Measurements from ENCODE around the gene PCID2.

The PCID2 gene

GRCh38 chr13:113143466-113144254, 64.8 kb downstream of the PCID2 start:
- no peaks in the 10 kb centered on the region for H3K9me3 ChIP-seq (ENCODE audit: control insufficient read depth, low read length)
- no peak overlapping the region for H3K27ac ChIP-seq (ENCODE audit: insufficient read depth, low read length, poor library complexity, severe bottlenecking)
- no peaks in the 10 kb centered on the region for H3K27me3 ChIP-seq (replicated peaks; ENCODE audit: control insufficient read depth, insufficient read depth, low read length, poor library complexity, severe bottlenecking)
- no peaks in the 10 kb centered on the region for H3K36me3 ChIP-seq (ENCODE audit: control insufficient read depth, insufficient read depth, low read length)
- no peaks in the 10 kb centered on the region for H3K4me1 ChIP-seq (ENCODE audit: control insufficient read depth, insufficient read depth, low read length, poor library complexity, severe bottlenecking)
- no peak overlapping the region for H3K4me3 ChIP-seq (ENCODE audit: insufficient read depth, low read depth, low read length, poor library complexity, severe bottlenecking)
- no peak for DNase-seq

DNA sequence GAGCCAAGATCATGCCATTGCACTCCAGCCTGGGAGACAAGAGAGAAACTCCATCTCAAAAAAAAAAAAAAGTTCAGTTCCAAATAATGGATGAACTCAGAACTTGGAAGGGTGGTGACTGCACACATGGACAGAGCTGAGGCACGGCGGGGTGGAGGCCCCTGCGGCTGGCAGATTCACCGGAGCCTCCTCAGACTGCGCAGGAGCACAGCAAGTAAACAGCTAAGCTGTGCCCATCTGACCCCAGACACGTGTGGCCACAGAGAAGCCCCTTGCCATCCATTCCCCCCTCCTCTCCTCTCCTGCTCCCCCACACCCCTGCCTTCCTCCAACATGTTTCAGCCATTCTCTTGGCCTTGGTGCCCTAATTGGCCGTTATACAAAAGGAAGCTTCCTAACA, 65.6 kb downstream of the PCID2 start:
- DNase-seq = no peak
- no peak overlapping the region for H3K27ac ChIP-seq (ENCODE audit: insufficient read depth, low read length, poor library complexity, severe bottlenecking)
- no peaks in the 10 kb centered on the region for H3K4me1 ChIP-seq (ENCODE audit: control insufficient read depth, insufficient read depth, low read length, poor library complexity, severe bottlenecking)
- no peaks in the 10 kb centered on the region for H3K36me3 ChIP-seq (ENCODE audit: control insufficient read depth, insufficient read depth, low read length)
- no peaks in the 10 kb centered on the region for H3K9me3 ChIP-seq (ENCODE audit: control insufficient read depth, low read length)
- H3K4me3 ChIP-seq (ENCODE audit: insufficient read depth, low read depth, low read length, poor library complexity, severe bottlenecking) = no peak overlapping the region
- H3K27me3 ChIP-seq (replicated peaks; ENCODE audit: control insufficient read depth, insufficient read depth, low read length, poor library complexity, severe bottlenecking) = no peaks in the 10 kb centered on the region

GRCh38 chr13:113141601-113141970, 66.9 kb downstream of the PCID2 start:
- no peaks in the 10 kb centered on the region for H3K36me3 ChIP-seq (ENCODE audit: control insufficient read depth, insufficient read depth, low read length)
- no peak overlapping the region for H3K4me3 ChIP-seq (ENCODE audit: insufficient read depth, low read depth, low read length, poor library complexity, severe bottlenecking)
- no peaks in the 10 kb centered on the region for H3K4me1 ChIP-seq (ENCODE audit: control insufficient read depth, insufficient read depth, low read length, poor library complexity, severe bottlenecking)
- no peaks in the 10 kb centered on the region for H3K27me3 ChIP-seq (replicated peaks; ENCODE audit: control insufficient read depth, insufficient read depth, low read length, poor library complexity, severe bottlenecking)
- no peak for DNase-seq
- no peaks in the 10 kb centered on the region for H3K9me3 ChIP-seq (ENCODE audit: control insufficient read depth, low read length)
- no peak overlapping the region for H3K27ac ChIP-seq (ENCODE audit: insufficient read depth, low read length, poor library complexity, severe bottlenecking)

DNA sequence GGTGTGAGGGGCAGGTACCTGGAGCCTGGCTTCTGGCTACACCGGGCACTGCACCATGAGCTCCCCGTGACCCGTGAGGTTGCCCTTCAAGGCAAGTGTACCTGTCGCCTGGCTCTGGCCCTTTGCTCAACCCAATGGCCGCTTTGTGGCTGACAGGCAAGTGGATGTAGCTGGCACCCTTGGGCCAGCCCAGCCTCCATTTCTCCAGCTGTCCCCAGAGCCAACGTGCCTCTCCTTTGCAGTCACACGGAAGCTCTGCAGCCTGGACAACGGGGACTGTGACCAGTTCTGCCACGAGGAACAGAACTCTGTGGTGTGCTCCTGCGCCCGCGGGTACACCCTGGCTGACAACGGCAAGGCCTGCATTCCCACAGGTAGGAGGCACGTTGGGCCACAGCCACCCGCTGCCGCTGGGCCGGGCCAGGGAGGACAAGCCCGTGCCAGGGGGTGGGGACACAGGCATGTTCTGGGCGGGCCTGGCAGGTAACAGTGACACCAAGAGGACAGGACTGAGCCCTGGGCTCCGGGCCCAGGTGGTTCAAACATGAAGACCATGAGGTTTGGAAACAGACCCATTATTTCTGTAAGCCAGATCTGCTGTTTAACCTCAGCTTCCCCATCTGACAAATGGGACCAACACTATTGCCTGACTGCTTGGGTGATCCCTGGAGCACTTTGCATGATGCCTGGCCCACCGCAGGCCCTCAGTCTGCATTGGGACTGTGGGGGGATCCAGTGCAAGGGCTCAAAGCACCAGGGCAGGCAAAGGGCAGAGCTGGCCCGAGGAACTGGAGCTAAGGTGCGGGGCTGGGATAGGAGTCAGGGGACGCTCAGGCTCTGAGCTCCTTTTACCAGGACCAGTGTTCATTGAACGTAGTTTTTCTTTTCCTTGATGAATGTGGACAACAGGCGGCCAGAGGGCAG, 67.5 kb downstream of the PCID2 start:
- no peaks in the 10 kb centered on the region for H3K9me3 ChIP-seq (ENCODE audit: control insufficient read depth, low read length)
- no peak overlapping the region for H3K27ac ChIP-seq (ENCODE audit: insufficient read depth, low read length, poor library complexity, severe bottlenecking)
- H3K4me3 ChIP-seq (ENCODE audit: insufficient read depth, low read depth, low read length, poor library complexity, severe bottlenecking) = no peak overlapping the region
- no peaks in the 10 kb centered on the region for H3K36me3 ChIP-seq (ENCODE audit: control insufficient read depth, insufficient read depth, low read length)
- H3K4me1 ChIP-seq (ENCODE audit: control insufficient read depth, insufficient read depth, low read length, poor library complexity, severe bottlenecking) = no peaks in the 10 kb centered on the region
- no peak for DNase-seq
- H3K27me3 ChIP-seq (replicated peaks; ENCODE audit: control insufficient read depth, insufficient read depth, low read length, poor library complexity, severe bottlenecking) = no peaks in the 10 kb centered on the region

GRCh38 chr13:113139577-113139976, 68.9 kb downstream of the PCID2 start:
- no peaks in the 10 kb centered on the region for H3K27me3 ChIP-seq (replicated peaks; ENCODE audit: control insufficient read depth, insufficient read depth, low read length, poor library complexity, severe bottlenecking)

DNA sequence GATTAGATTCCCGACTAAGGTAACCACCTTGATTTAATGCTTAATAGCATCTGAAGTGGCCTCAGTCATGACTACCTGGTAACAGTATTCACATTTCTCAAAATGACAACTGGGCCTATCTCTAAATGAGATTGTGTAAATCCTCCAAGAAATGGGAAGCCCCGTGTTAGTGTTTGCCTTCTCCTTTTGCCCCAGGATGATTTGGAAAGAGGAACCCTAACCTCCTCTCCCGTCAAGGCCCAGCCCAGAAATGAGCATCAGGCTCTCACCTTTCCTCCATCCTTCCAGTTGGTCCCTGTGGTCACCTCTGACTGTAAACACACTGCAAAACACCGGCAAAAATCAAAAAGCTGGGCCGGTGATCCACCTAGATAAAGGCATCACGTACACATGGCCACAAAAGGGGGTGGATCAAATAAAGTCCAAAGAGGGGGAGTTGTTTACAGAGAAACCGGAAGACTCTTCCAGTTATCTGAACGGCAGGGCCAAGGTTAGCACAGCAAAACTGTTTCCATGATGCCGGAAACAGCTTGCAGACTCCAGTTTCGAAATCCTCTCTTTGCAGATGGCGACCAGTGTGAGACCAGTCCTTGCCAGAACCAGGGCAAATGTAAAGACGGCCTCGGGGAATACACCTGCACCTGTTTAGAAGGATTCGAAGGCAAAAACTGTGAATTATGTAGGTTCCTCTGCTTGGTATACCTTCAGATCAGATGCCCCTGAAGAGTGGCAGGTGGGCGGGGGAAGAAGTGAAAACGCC, 69.5 kb downstream of the PCID2 start:
- Histone ChIP-seq H3K9me3 (ENCODE audit: control insufficient read depth, low read length) (no peaks in the 10 kb centered on the region), H3K27me3 (replicated peaks; ENCODE audit: control insufficient read depth, insufficient read depth, low read length, poor library complexity, severe bottlenecking) (no peaks in the 10 kb centered on the region), H3K27ac (ENCODE audit: insufficient read depth, low read length, poor library complexity, severe bottlenecking) (no peak overlapping the region), H3K4me3 (ENCODE audit: insufficient read depth, low read depth, low read length, poor library complexity, severe bottlenecking) (no peak overlapping the region), H3K36me3 (ENCODE audit: control insufficient read depth, insufficient read depth, low read length) (no peaks in the 10 kb centered on the region), H3K4me1 (ENCODE audit: control insufficient read depth, insufficient read depth, low read length, poor library complexity, severe bottlenecking) (no peaks in the 10 kb centered on the region)
- no peak for DNase-seq

More at GRCh38 chr13:113139577-113139976, 68.9 kb downstream of the PCID2 start:
- H3K36me3 ChIP-seq (ENCODE audit: control insufficient read depth, insufficient read depth, low read length) = no peaks in the 10 kb centered on the region
- H3K4me1 ChIP-seq (ENCODE audit: control insufficient read depth, insufficient read depth, low read length, poor library complexity, severe bottlenecking) = no peaks in the 10 kb centered on the region
- no peak for DNase-seq
- H3K9me3 ChIP-seq (ENCODE audit: control insufficient read depth, low read length) = no peaks in the 10 kb centered on the region
- no peak overlapping the region for H3K4me3 ChIP-seq (ENCODE audit: insufficient read depth, low read depth, low read length, poor library complexity, severe bottlenecking)
- H3K27ac ChIP-seq (ENCODE audit: insufficient read depth, low read length, poor library complexity, severe bottlenecking) = no peak overlapping the region

- Histone ChIP-seq H3K27me3 (replicated peaks; ENCODE audit: control insufficient read depth, insufficient read depth, low read length, poor library complexity, severe bottlenecking) (no peaks in the 10 kb centered on the region), H3K36me3 (ENCODE audit: control insufficient read depth, insufficient read depth, low read length) (no peaks in the 10 kb centered on the region), H3K9me3 (ENCODE audit: control insufficient read depth, low read length) (no peaks in the 10 kb centered on the region), H3K27ac (ENCODE audit: insufficient read depth, low read length, poor library complexity, severe bottlenecking) (no peak overlapping the region), H3K4me1 (ENCODE audit: control insufficient read depth, insufficient read depth, low read length, poor library complexity, severe bottlenecking) (no peaks in the 10 kb centered on the region), H3K4me3 (ENCODE audit: insufficient read depth, low read depth, low read length, poor library complexity, severe bottlenecking) (no peak overlapping the region)
- no peak for DNase-seq
Observed at GRCh38 chr13:113137691-113138298, 70.7 kb downstream of the PCID2 start.

DNA sequence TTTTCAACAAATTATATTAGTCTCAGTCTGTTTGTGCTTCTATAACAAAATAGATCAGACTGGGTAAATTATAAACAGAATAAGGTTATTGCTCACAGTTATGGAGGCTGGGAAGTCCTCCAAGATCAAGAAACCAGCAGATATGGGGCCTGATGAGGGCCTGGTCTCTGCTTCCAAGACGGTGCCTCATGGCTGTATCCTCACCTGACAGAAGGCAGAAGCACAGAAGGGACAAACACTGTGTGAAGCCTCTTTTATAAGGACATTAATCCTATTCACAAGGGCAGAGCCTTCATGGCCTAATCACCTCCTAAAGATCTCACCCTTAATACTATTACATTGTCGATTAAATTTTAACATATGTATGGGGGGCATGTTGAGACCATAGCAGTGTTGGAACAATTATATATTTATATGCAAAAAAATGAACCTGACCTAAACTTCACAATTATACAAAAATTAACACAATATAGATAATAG, 73.1 kb downstream of the PCID2 start:
- H3K4me1 ChIP-seq (ENCODE audit: control insufficient read depth, insufficient read depth, low read length, poor library complexity, severe bottlenecking) = no peaks in the 10 kb centered on the region
- H3K36me3 ChIP-seq (ENCODE audit: control insufficient read depth, insufficient read depth, low read length) = no peaks in the 10 kb centered on the region
- no peak overlapping the region for H3K27ac ChIP-seq (ENCODE audit: insufficient read depth, low read length, poor library complexity, severe bottlenecking)
- DNase-seq = no peak
- no peaks in the 10 kb centered on the region for H3K9me3 ChIP-seq (ENCODE audit: control insufficient read depth, low read length)
- no peak overlapping the region for H3K4me3 ChIP-seq (ENCODE audit: insufficient read depth, low read depth, low read length, poor library complexity, severe bottlenecking)
- H3K27me3 ChIP-seq (replicated peaks; ENCODE audit: control insufficient read depth, insufficient read depth, low read length, poor library complexity, severe bottlenecking) = no peaks in the 10 kb centered on the region

DNA sequence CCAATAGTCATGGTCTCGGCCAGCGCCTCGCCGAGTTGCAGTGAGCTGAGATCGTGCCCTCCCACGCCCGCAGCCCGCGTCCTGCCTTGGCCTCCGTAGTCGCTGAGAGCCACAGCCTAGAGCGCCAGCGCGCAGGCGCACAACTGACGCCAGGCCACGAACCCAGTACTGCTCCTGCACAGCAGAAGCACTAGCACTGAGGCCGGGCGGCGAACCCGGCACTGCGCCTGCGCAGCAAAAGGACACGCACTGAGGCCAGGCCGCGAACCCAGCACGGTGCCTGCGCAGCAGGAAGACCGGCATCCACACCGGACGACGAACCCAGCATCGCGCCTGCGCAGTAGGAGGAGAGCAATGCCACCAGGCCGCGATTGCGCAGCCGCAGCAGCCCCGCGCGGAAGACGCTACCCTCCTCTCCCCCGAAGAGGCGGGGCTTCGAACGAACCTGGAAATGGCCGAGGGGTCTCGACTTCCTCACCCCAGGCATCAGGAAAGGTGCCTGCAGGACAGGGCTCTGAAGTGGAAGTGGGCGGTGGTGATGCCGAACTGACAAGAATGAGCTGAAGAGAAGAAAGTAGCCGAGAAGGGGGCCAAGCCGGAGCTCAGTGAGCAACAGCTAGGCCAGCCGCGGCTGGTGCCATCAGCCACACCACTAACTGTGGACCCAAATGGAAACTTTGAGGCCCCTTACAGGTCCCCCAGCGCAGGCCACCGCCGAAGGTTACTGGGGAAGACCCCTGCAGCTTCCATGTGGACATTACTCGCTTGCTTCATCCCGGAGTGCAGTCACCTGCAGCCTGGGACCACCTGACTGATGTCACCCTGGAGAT, 78.3 kb downstream of the PCID2 start:
- Histone ChIP-seq H3K27ac (ENCODE audit: insufficient read depth, low read length, poor library complexity, severe bottlenecking) (no peak overlapping the region), H3K4me1 (ENCODE audit: control insufficient read depth, insufficient read depth, low read length, poor library complexity, severe bottlenecking) (peaks cover 2% of the 10 kb centered on the region), H3K36me3 (ENCODE audit: control insufficient read depth, insufficient read depth, low read length) (no peaks in the 10 kb centered on the region), H3K27me3 (replicated peaks; ENCODE audit: control insufficient read depth, insufficient read depth, low read length, poor library complexity, severe bottlenecking) (no peaks in the 10 kb centered on the region), H3K9me3 (ENCODE audit: control insufficient read depth, low read length) (no peaks in the 10 kb centered on the region), H3K4me3 (ENCODE audit: insufficient read depth, low read depth, low read length, poor library complexity, severe bottlenecking) (peak overlapping the region; percentile 29)
- DNase-seq = no peak
